Coronary artery (tissue), 2 donors: ENCODE measurements around the gene TEX10.

Experiments used
- DNase-seq: peaks from one replicate; pipeline ENCODE4 v3.0.0-alpha.2; 2017; ENCODE audit warnings: low spot score
- H3K27ac ChIP-seq, 2 donors: fragments of 200-600 bp; sonication (generic); one replicate each; pipeline ENCODE4 v1.5.1; 2016 to 2019
- H3K4me3 ChIP-seq: fragments of 200-600 bp; sonication (generic); 2 replicates; pipeline ENCODE4 v1.5.1; 2016; ENCODE audit warnings: mild to moderate bottlenecking, moderate library complexity
- CTCF ChIP-seq: fragments of 200-600 bp; sonication (generic); IDR thresholded peaks from one replicate; pipeline ENCODE4 v1.5.1; 2019; ENCODE audit warnings: antibody characterized with exemption

TEX10 gene

GRCh38 chr9:100379862-100380261 lies 27.1 kb upstream of the TEX10 start:
- Histone ChIP-seq H3K4me3 (no peak overlapping the region), H3K27ac (no peak overlapping the region)

GRCh38 chr9:100377015-100377414 lies 24.3 kb upstream of the TEX10 start:
- H3K27ac ChIP-seq, result no peak overlapping the region
- no peak for TF ChIP-seq CTCF
- H3K4me3 ChIP-seq, result no peak overlapping the region
- DNase-seq, result no peak

More at GRCh38 chr9:100379862-100380261, 27.1 kb upstream of the TEX10 start:
- TF ChIP-seq CTCF, result no peak
- no peak for DNase-seq

- Histone ChIP-seq H3K4me3 (no peak overlapping the region), H3K27ac (no peak overlapping the region)
- TF ChIP-seq CTCF, result no peak
- DNase-seq, result no peak
Measured at GRCh38 chr9:100375658-100376057, 22.9 kb upstream of the TEX10 start.

GRCh38 chr9:100372648-100373047 lies 19.9 kb upstream of the TEX10 start:
- H3K4me3 ChIP-seq, result no peak overlapping the region
- DNase-seq, result no peak
- no peak overlapping the region for H3K27ac ChIP-seq
- no peak for TF ChIP-seq CTCF

- TF ChIP-seq CTCF, result no peak
- no peak for DNase-seq
- H3K27ac ChIP-seq, result no peak overlapping the region
- H3K4me3 ChIP-seq, result no peak overlapping the region
Measured at GRCh38 chr9:100370064-100370723, 17.5 kb upstream of the TEX10 start.

- Histone ChIP-seq H3K27ac (no peak overlapping the region), H3K4me3 (no peak overlapping the region)
- TF ChIP-seq CTCF, result no peak
- DNase-seq, result no peak
Measured at GRCh38 chr9:100368672-100369071, 15.9 kb upstream of the TEX10 start.

GRCh38 chr9:100366121-100366520 lies 13.4 kb upstream of the TEX10 start:
- H3K27ac ChIP-seq, result no peak overlapping the region

More at GRCh38 chr9:100366121-100366520, 13.4 kb upstream of the TEX10 start:
- no peak for TF ChIP-seq CTCF
- H3K4me3 ChIP-seq, result no peak overlapping the region
- DNase-seq, result no peak
